CD1c-positive myeloid dendritic cell (primary cell): ENCODE measurements around the gene ZNF346.
"Not testable (repeated sequence)": the region's sequence is repeated elsewhere in the genome, so short reads cannot be mapped to it uniquely, and the experiment has no call there.

Experiments
- DNase-seq: peaks from one replicate; pipeline ENCODE4 v3.0.0-alpha.2; 2016; ENCODE audit errors: extremely low spot score

The ZNF346 gene, protein sequence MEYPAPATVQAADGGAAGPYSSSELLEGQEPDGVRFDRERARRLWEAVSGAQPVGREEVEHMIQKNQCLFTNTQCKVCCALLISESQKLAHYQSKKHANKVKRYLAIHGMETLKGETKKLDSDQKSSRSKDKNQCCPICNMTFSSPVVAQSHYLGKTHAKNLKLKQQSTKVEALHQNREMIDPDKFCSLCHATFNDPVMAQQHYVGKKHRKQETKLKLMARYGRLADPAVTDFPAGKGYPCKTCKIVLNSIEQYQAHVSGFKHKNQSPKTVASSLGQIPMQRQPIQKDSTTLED

DNA sequence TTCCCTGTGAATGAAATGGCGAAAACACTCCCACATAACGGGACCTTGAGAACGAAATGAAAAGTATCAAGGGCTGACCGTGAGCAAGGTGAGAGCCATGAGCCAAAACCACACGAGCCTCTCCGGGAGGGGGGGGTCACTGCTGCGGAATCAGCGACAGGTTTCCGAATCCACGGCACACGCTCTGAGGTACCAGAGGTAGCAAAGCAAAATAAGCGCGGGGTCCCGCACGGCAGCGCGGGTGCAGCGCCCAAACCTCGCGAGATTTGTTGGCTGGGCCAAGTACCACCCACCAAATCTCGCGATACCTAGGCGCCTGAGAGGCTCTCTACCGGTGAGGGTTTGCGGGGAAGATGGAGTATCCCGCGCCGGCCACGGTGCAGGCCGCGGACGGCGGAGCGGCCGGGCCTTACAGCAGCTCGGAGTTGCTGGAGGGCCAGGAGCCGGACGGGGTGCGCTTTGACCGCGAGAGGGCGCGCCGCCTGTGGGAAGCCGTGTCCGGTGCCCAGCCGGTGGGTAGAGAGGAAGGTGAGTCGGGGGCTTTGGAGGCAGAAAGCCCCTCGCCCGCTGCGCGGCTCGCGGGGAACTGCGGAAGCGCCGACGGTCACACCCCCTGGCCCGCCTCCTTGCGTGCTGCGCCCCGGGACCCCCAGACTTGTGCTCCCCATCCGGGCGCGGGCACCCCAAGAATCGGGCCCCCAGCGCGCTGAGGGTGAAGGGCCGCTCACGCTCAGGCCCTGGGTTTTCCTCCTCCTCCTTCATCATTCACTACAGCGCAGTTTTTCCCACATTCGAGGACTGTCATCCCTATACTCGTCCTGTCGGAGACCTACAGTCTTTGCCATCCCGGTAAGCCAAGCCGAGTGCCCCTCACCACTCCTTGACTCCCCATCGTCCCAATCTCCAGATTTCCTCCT, at the start of gene ZNF346:
Gene ZNF346, plus strand, starts transcription at position 311 of the 917 bp plus-strand sequence. Its CDS starts 43 bp downstream, at position 354.
- peak; percentile 97 for DNase-seq

DNA sequence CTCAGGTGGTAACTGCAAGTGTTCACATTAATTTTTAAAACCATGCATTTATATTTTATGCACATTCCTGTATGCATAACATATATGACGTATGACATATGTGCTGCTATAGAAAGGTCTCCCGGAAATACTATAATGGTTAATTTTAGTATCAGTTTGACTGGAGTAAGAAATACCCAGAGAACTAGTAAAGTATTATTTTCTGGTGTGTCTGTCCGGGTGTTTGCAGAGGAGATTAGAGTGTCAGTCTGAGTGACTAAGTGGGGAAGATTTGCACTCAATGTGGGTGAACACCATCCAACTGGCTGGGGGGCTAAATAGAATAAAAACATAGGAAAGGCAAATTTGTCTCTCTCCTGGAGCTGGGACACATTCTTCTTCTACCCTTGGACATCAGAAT, 42.8 kb upstream of the ZNF346 start:
- DNase-seq = no peak

DNA sequence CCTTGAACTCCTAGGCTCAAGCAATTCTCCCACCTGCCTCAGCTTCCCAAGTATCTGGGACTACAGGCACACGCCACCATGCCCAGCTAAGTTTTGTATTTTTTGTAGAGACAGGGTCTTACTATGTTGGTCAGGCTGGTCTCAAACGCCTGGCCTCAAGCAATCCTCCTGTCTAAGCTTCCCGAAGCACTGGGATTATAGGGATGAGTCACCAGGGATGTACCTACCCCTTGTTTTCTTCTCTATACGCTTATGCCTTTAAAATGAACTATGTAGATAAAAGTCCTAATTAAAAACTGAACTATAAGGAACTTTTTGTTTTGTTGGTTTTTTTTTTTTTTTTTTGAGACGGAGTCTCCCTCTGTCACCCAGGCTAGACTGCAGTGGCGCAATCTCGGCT, 41.7 kb upstream of the ZNF346 start:
- no peak for DNase-seq

- not testable (repeated sequence) for DNase-seq
Observed at GRCh38 chr5:176983112-176983511, 39.4 kb upstream of the ZNF346 start.

DNA sequence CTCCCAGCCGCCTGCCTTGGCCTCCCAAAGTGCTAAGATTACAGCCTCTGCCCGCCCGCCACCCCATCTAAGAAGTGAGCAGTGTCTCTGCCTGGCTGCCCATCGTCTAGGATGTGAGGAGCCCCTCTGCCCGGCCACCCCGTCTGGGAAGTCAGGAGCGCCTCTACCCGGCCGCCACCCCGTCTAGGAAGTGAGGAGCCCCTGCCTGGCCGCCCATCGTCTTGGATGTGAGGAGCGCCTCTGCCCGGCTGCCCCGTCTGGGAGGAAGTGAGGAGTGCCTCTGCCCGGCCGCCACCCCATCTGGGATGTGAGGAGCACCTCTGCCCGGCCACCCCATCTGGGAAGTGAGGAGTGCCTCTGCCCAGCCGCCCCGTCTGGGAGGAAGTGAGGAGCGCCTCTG, 38.9 kb upstream of the ZNF346 start:
- not testable (repeated sequence) for DNase-seq

GRCh38 chr5:176984176-176984575, 38.3 kb upstream of the ZNF346 start:
- not testable (repeated sequence) for DNase-seq

DNA sequence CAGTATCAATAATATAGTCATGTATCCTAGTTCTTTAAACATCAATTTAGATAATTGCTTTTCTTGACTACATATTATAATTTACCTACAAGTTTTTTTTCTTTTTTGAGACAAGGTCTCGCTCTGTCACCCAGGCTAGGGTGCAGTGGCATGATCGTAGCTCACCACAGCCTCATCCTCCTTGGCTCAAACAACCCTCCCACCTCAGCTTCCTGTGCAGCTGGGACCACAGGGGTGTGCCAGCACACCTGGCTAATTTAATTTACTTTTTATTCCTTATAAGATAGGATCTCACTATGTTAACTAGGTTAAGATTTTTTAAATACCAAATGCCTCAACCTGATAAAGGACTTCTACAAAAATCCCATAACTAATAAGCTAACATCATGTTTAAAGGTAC, 37.0 kb upstream of the ZNF346 start:
- no peak for DNase-seq

GRCh38 chr5:176986280-176986679, 36.2 kb upstream of the ZNF346 start:
- no peak for DNase-seq

DNA sequence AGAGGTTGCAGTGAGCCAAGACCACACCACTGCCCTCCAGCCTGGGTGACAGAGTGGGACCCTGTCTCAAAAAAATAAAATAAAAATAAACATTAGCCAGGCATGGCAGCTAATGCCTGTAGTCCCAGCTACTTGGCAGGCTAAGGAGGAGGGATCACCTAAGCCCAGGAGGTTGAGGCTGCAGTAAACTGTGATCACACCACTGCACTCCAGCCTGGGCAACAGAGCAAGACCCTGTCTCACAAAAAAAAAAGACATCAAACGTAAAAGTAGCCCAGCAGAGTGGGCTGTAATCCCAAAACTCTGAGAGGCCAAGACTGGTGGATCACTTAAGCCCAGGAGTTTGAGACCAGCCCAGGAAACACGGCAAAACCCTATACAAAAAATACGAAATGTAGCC, 34.9 kb upstream of the ZNF346 start:
- DNase-seq = no peak

GRCh38 chr5:176993081-176993480, 29.4 kb upstream of the ZNF346 start:
- not testable (repeated sequence) for DNase-seq

DNA sequence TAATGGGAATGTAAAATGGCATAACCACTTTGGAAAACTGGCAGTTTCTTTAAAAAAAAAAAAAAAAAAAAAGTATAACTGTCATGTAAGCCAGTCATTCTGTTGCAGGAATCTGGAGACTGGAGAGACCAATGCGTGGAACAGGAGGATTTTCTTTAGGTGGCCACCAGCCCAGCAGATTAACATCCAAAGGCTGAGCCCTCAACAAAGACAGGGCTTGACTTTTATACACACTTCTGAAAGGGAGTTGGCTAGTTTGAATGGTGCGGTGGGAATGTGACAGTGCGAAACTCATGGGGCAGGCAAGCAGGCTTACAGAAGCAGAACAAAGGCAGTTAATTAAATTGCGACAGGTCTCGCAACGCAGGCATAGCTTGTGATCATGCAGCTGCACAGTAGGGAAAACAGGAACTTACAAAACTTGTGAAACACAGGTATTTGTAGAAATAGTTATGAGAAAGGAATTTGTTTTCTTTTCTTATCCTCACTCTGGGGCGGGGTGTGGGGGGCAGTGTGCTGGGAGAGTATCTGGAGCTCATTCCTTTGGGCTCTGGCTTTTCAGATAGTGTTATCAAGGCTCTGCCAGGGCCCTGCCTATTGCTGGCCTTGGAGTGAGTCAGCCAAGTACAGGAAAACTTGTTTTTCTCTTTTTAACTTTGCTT, 27.9 kb upstream of the ZNF346 start:
- peak; percentile 91 for DNase-seq

GRCh38 chr5:176995122-176995490, 27.4 kb upstream of the ZNF346 start:
- DNase-seq = no peak

GRCh38 chr5:176995896-176996767, 26.4 kb upstream of the ZNF346 start:
- peak; percentile 66 for DNase-seq

GRCh38 chr5:176996780-176997179, 25.7 kb upstream of the ZNF346 start:
- peak; percentile 18 for DNase-seq

GRCh38 chr5:176998828-176999227, 23.7 kb upstream of the ZNF346 start:
- no peak for DNase-seq

DNA sequence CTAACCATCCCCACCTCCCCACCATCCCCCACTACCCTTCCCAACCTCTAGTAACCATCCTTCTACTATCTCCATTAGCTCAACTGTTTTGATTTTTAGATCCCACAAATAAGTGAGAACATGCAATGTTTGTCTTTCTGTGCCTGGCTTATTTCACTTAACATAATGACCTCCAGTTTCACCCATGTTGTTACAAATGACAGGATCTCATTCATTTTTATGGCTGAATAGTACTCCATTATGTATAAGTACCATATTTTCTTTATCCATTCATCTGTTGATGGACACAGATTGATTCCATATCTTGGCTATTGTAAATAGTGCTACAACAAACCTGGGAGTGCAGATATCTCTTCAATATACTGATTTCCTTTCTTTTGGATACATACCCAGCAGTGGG, 23.0 kb upstream of the ZNF346 start:
- not testable (repeated sequence) for DNase-seq

GRCh38 chr5:177003649-177004048, 18.8 kb upstream of the ZNF346 start:
- DNase-seq = no peak

GRCh38 chr5:177004961-177005360, 17.5 kb upstream of the ZNF346 start:
- DNase-seq = no peak

DNA sequence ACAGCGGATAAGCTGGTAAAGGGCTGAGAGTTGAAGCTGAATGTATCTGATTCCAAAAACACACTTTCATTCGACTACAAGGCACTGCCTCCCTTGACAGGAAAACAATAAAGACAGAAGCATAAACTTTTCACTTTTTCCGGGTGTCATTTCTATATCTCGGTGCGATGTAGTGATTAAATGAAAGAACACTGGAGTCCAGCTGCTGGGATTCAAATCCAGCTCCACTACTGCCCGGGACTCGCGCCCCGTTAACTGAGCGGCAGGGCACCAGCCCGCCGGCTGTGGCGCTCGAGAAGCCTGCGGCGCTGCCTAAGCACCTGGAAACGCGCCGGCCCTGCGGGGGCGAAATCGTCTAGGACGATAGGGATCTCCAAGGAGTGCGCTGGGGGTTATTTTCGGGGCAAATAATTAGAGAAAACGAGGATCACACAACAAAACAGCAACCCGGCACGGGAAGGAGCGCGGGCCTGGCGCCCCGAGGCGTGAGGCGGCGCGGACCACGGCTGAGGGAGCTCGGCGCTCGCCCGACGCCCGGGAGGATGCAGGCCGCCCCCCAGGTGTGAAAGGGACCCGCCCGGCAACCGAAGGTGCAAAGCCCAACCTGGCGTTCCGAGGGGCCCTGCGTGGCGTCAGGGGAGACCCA, 16.8 kb upstream of the ZNF346 start:
- peak; percentile 75 for DNase-seq

GRCh38 chr5:177006265-177006972, 16.1 kb upstream of the ZNF346 start, which contains the start of gene UIMC1:
TSS of gene UIMC1 (minus strand) at chr5:177006779. CDS start at chr5:176982615, 24,164 bp downstream.
- peak; percentile 95 for DNase-seq
